ENCODE data around the gene EXOC3L2. TPM values are rescaled to one million over a fixed set of nuclear protein-coding genes. Genes with fewer than 3 reads are reported as not detected.

EXOC3L2 gene
- polyA plus RNA-seq, 1 experiment: 0.04 TPM

DNA sequence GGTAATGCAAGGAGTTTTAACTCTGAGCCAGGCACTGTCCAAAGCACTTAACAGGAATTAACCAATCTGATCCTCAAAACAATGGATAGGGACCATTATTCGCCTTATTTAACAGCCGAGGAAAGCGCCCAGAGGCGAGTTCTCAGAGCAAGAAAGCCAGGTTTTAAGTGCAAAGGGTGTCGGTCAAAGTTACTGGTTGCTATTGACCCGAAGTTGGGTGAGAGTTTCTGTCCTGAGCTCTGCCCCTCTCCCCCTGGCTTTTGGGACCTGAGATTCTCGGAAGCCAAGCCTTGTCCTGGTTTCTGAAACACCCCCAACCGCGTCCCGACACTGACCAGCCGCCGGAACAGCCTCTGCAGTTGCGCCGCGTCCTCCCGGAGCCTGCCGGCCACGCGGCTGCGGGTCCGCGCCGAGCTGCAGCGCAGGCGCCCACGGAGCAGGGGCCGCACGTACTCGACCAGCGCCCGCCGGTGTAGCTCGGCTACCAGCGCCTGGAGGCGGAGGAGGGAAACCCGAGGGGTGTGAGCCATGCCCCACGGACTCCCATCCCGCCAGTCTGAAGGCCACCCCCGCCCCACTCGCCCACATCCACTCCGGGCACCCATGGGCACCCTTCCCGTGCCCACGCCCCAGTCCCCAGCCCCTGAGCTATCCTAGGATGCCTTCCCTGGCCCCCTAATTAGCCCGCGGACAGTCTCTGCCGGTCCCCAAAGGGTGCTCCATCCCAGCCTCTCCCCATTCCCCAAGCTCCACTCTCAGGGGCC lies 27.8 kb downstream of the EXOC3L2 start:
- TF ChIP-seq, protein P1, sequence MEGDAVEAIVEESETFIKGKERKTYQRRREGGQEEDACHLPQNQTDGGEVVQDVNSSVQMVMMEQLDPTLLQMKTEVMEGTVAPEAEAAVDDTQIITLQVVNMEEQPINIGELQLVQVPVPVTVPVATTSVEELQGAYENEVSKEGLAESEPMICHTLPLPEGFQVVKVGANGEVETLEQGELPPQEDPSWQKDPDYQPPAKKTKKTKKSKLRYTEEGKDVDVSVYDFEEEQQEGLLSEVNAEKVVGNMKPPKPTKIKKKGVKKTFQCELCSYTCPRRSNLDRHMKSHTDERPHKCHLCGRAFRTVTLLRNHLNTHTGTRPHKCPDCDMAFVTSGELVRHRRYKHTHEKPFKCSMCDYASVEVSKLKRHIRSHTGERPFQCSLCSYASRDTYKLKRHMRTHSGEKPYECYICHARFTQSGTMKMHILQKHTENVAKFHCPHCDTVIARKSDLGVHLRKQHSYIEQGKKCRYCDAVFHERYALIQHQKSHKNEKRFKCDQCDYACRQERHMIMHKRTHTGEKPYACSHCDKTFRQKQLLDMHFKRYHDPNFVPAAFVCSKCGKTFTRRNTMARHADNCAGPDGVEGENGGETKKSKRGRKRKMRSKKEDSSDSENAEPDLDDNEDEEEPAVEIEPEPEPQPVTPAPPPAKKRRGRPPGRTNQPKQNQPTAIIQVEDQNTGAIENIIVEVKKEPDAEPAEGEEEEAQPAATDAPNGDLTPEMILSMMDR (IDR thresholded peaks at IDR 0.05; ENCODE audit: insufficient read depth, low read depth, low read length): no peak
- peaks cover 18% of the 10 kb centered on the region for H3K27me3 ChIP-seq (ENCODE audit: control insufficient read depth, insufficient read depth, low read length)
- no peak for DNase-seq (ENCODE audit: low read depth)
- POLR2A ChIA-PET: no interaction called here
- H3K36me3 ChIP-seq (ENCODE audit: control insufficient read depth, insufficient read depth, low read length): no peaks in the 10 kb centered on the region
- CTCF ChIA-PET: no interaction called here
- no peak overlapping the region for H3K4me3 ChIP-seq (ENCODE audit: low read depth, low read length)

- POLR2A ChIA-PET: no interaction called here
- H3K4me3 ChIP-seq (ENCODE audit: low read depth, low read length): no peak overlapping the region
- CTCF ChIA-PET: interaction anchor here (0.6 kb wide), 1 partner anchor 16 kb away, joined by 3 read pairs; no protein-coding TSS in a partner anchor
- no peak for DNase-seq (ENCODE audit: low read depth)
- no peaks in the 10 kb centered on the region for H3K36me3 ChIP-seq (ENCODE audit: control insufficient read depth, insufficient read depth, low read length)
- TF ChIP-seq, protein P1 (IDR thresholded peaks at IDR 0.05; ENCODE audit: insufficient read depth, low read depth, low read length): no peak
- H3K27me3 ChIP-seq (ENCODE audit: control insufficient read depth, insufficient read depth, low read length): peaks cover 17% of the 10 kb centered on the region
Measured at GRCh38 chr19:45216667-45217066, 28.5 kb downstream of the EXOC3L2 start.

- no peak overlapping the region for H3K4me3 ChIP-seq (ENCODE audit: low read depth, low read length)
Measured at GRCh38 chr19:45215391-45216191, 29.6 kb downstream of the EXOC3L2 start.

DNA sequence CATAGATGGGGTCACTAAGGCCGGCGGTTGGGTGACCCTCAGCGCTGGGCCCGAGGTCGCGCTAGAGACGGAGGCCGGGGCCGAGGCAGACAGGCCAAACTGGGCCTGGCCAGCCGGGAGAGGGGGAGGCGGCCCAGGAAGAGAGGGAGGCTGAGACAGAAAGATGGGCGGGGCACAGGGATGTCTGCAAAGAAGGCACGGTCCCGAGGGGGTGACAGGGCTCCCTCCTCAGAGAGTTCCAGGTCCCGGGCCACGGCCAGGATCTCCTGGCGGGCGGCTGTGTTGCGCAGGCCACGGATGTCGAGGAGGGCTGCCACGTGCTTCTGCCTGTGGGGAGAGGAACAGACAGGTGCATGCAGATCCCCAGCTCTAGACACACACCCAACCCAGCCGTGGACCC lies 32.2 kb downstream of the EXOC3L2 start:
- no peak for DNase-seq (ENCODE audit: low read depth)
- H3K4me3 ChIP-seq (ENCODE audit: low read depth, low read length): no peak overlapping the region
- CTCF ChIA-PET: interaction anchor here (1.0 kb wide), 1 partner anchor 37 kb away, joined by 4 read pairs; no protein-coding TSS in a partner anchor
- peaks cover 9% of the 10 kb centered on the region for H3K27me3 ChIP-seq (ENCODE audit: control insufficient read depth, insufficient read depth, low read length)
- TF ChIP-seq, protein P1 (IDR thresholded peaks at IDR 0.05; ENCODE audit: insufficient read depth, low read depth, low read length): no peak
- H3K36me3 ChIP-seq (ENCODE audit: control insufficient read depth, insufficient read depth, low read length): no peaks in the 10 kb centered on the region
- POLR2A ChIA-PET: no interaction called here

More at GRCh38 chr19:45215391-45216191, 29.6 kb downstream of the EXOC3L2 start:
- no peak for DNase-seq (ENCODE audit: low read depth)
- POLR2A ChIA-PET: no interaction called here
- TF ChIP-seq, protein P1 (IDR thresholded peaks at IDR 0.05; ENCODE audit: insufficient read depth, low read depth, low read length): no peak
- Histone ChIP-seq H3K27me3 (ENCODE audit: control insufficient read depth, insufficient read depth, low read length) (peaks cover 14% of the 10 kb centered on the region), H3K36me3 (ENCODE audit: control insufficient read depth, insufficient read depth, low read length) (no peaks in the 10 kb centered on the region)
- CTCF ChIA-PET: no interaction called here

DNA sequence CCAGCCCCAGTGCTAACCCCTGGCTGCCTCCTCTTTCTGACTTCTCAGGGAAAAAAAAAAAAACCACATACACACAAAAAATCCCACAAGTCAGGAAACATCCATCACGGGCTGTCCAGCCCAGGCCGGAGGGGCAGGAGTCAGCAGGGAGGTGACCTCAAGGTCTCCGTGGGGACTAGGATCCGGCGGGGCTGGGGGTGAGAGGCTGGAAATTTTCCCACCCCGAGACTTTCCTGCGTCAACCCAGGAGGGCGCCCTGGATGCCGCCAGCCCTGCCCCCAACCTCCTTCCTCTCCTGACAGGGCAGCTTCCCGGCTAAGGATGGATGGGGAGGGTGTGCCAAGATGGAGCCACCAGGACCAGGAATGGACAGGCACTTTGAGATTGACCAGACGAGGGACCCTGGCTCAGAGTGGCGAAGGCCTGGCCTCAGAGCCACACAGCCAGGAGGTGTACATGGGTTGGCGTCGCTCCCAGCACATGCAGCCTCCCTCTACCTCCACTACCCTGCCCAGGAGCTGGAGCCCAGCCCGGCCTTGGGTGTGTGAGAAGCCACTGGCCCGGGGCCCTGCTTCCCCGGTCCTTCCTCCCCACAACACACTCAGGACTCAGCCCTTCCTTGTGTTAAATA lies 33.3 kb downstream of the EXOC3L2 start:
- DNase-seq (ENCODE audit: low read depth): no peak
- ChIA-PET POLR2A (no interaction called here), CTCF (interaction anchor here (1.4 kb wide), 1 partner anchor 12 kb away, joined by 5 read pairs; no protein-coding TSS in a partner anchor)
- no peak overlapping the region for H3K4me3 ChIP-seq (ENCODE audit: low read depth, low read length)
- no peaks in the 10 kb centered on the region for H3K36me3 ChIP-seq (ENCODE audit: control insufficient read depth, insufficient read depth, low read length)
- TF ChIP-seq, protein P1 (IDR thresholded peaks at IDR 0.05; ENCODE audit: insufficient read depth, low read depth, low read length): no peak
- no peaks in the 10 kb centered on the region; the same call in 1 of the 2 replicates for H3K27me3 ChIP-seq (ENCODE audit: control insufficient read depth, insufficient read depth, low read length)
